HG02981 (cell line): ENCODE measurements around the gene RNPEP.
"Not testable (repeated sequence)": the region's sequence is repeated elsewhere in the genome, so short reads cannot be mapped to it uniquely, and the experiment has no call there.

Source experiments
- ATAC-seq: cut with Tn5 transposase; IDR thresholded peaks from one replicate; pipeline ENCODE4 v1.9.1; 2021; ENCODE audit warnings: mild to moderate bottlenecking, moderate library complexity; ENCODE audit not compliant: unreplicated experiment

The RNPEP gene

GRCh38 chr1:202034149-202034682 lies 51.8 kb downstream of the RNPEP start:
- ATAC-seq = no peak

GRCh38 chr1:202034683-202035462 lies 52.4 kb downstream of the RNPEP start:
- peak; percentile 43 for ATAC-seq

DNA sequence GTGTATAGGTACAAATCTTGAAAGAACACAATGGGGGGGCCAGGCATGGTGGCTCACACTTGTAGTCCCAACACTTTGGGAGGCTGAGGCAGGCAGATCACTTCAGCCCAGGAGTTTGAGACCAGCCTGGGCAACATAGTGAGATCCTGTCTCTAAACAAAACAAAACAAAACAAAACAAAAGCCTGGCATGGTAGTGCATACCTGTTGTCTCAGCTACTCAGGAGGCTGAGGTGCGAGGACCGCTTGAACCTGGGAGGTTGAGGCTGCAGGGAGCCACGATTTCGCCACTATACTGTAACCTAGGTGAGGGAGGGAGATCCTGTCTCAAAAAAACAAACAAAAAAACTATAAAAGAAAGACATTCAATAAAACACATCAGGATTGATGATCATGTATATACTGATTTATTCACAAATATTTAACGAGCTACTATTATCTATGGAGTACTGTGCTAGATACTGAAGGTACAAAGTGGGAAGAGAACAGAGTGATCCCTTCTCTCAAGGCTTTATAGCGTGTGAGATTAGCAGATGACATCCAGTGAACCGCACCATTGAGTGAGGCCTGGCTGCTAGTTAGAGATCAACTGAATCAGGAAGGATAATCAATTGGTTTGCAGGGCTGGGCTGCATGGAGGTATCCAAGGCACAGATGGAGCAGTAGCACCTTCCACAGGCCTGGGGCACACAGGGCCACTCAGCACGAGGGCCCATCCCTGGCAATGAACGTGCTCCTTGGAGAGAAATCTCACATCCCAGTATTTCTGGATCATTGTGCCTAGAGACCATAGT lies 54.3 kb downstream of the RNPEP start:
- no peak for ATAC-seq

DNA sequence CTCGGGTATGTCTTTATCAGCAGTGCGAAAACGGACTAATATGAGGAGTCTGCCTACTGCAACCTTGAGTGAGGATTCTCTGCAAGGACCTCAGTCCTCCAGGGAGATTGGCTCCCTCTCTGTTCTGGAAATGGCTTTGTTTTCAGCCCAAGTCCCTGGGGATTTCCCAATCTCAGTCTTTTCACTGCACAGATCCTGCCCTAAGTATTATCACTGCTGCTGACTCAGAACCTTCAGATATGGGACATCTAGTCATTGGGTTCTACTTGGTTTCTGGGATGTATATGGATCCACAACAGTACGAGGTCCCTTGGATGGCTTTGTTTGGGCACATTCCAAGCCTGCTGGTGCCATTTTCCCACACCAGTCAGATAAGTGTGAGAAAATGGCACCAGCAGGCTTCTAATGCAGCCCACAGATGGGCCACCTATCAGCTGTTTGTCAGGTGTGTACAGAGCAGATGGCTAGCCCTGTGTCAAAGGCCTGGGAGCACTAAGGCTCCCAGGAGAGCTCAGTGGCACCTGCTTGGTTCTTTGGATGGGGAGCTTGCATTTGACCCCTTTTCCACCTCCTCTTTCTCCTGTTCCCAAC lies 55.4 kb downstream of the RNPEP start:
- ATAC-seq = no peak

GRCh38 chr1:202038688-202039346 lies 56.4 kb downstream of the RNPEP start:
- ATAC-seq = peak; percentile 67

DNA sequence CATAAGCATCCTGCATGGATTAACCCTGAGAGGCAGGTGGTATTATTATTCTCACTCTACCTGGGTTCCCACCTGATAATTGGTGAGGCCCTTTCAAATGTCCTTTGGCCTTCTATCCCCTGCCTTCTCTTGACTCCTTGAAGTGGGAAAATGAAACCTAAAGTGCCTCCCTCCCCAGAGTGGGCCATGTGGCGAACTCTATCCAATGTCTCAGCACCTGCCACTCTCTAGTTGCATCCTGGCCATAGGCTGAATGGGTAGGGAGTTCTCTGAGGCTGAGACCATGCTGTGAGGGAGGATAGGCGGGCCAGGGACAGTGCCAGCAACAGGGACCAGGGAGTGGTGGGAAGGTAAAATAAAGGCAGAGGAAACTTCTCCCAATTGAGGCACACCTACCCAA lies 63.3 kb downstream of the RNPEP start:
- ATAC-seq = no peak

DNA sequence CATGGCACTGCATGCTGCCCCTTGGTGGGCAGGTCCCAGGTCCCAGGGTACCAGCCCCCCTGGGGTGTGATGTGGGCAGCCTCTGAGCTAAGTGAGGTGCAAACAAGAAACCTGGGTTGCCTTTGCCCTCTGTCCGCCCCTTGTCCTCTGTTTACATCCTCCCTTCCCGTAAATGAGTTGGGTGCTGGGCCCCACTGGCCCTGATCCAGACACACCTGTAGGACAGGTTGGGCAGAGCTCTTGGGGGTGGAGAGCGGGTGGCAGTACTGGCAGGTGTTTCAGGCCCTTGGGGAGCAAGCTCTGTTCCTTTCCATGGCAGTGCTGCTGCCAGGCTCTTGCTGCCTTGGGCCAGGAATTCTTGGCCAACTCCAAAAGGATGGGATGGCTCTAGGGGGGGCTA lies 63.8 kb downstream of the RNPEP start:
- ATAC-seq = no peak

GRCh38 chr1:202046748-202047708 lies 64.6 kb downstream of the RNPEP start:
- ATAC-seq = no peak

DNA sequence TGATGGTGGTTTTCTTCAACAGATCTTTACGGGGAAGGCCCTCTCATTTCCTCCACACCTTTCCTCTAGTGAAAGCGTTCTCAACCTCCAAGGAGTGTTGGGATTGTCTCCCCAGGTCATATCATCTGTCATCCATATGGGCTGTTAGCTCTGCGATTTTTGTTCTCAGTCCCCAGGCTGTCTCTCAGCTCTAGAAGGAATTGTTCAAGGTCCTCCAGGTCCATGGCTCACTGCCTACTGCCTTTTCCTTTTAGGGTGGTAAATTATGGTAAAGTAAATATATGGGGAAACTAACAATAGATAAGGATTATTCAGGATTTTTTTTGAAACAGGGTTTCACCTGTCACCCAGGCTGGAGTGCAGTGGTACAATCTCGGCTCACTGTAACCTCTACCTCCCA lies 65.5 kb downstream of the RNPEP start:
- ATAC-seq = no peak

DNA sequence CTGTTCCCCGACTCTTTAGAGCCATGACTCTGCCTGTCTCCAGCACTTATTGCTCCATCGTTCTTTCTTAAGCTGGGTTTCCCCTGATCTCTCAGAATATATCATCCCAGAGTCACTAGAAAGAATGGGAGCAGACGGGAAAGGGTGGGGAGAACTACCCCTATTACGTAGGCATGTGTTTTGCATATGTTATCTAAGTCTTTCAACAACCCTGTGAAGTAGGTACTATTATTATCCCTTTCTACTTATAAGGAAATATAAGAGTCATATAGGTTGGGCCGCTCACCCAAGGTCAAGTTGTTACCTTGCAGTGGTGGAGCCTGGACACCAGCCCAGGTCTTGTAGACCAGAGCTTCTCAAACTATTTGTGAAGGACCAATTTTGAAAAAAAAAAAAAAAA lies 66.7 kb downstream of the RNPEP start:
- no peak for ATAC-seq

- ATAC-seq = no peak
These were observed 71.6 kb downstream of the RNPEP start for GRCh38 chr1:202054094-202054493.

DNA sequence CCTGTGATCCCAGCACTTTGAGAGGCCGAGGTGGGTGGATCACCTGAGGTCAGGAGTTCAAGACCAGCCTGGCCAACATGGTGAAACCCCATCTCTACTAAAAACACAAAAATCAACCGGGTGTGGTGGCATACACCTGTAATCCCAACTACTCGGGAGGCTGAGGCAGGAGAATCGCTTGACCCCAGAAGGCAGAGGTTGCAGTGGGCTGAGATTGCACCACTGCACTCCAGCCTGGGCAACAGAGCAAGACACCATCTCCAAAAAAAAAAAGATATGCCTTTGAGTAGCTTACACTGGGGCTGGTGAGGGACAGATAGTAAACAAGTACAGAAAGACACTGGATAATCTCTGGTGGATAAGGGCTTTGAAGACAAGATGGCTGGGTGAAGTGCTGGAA lies 72.2 kb downstream of the RNPEP start:
- not testable (repeated sequence) for ATAC-seq
